Duodenal mucosa (tissue), 2 donors: ENCODE data around the gene SMYD5.
"Not testable (repeated sequence)": the region's sequence is repeated elsewhere in the genome, so short reads cannot be mapped to it uniquely, and the experiment has no call there.

ENCODE experiments used
- H3K27ac ChIP-seq: one replicate; pipeline ENCODE4 v1.7.0; 2013; ENCODE audit warnings: low read depth, low read length
- H3K27me3 ChIP-seq, 2 donors: one replicate each; pipeline ENCODE4 v1.7.0; 2013; ENCODE audit warnings: low read length in 2 of 2, control low read depth in 1 of 2; ENCODE audit not compliant: insufficient read depth in 2 of 2, control insufficient read depth in 1 of 2
- H3K36me3 ChIP-seq, 2 donors: one replicate each; pipeline ENCODE4 v1.7.0; 2013; ENCODE audit warnings: low read length in 2 of 2, control low read depth in 1 of 2; ENCODE audit not compliant: insufficient read depth in 2 of 2, control insufficient read depth in 1 of 2
- H3K4me1 ChIP-seq, 2 donors: one replicate each; pipeline ENCODE4 v1.7.0; 2013; ENCODE audit warnings: low read length in 2 of 2, control low read depth in 1 of 2; ENCODE audit not compliant: insufficient read depth in 2 of 2, control insufficient read depth in 1 of 2
- H3K4me3 ChIP-seq, 2 donors: one replicate each; pipeline ENCODE4 v1.7.0; 2013; ENCODE audit warnings: low read length in 2 of 2, low read depth in 1 of 2
- H3K9ac ChIP-seq, 2 donors: one replicate each; pipeline ENCODE4 v1.7.0; 2013; ENCODE audit warnings: low read length in 2 of 2, low read depth in 1 of 2
- H3K9me3 ChIP-seq, 2 donors: one replicate each; pipeline ENCODE4 v1.7.0; 2013; ENCODE audit warnings: low read length in 2 of 2, control low read depth in 1 of 2; ENCODE audit not compliant: control insufficient read depth in 1 of 2

SMYD5 gene

GRCh38 chr2:73258186-73258912 is 44.3 kb downstream of the SMYD5 start:
- peaks cover 0 to 14% of the 10 kb centered on the region in 2 donors for H3K36me3 ChIP-seq
- H3K9me3 ChIP-seq, result no peaks in the 10 kb centered on the region
- no peaks in the 10 kb centered on the region for H3K4me1 ChIP-seq
- no peak overlapping the region for H3K9ac ChIP-seq
- no peak overlapping the region for H3K4me3 ChIP-seq
- no peak overlapping the region for H3K27ac ChIP-seq
- no peaks in the 10 kb centered on the region for H3K27me3 ChIP-seq

GRCh38 chr2:73258913-73259215 is 44.8 kb downstream of the SMYD5 start:
- H3K27ac ChIP-seq, result no peak overlapping the region
- H3K27me3 ChIP-seq, result no peaks in the 10 kb centered on the region
- H3K4me1 ChIP-seq, result no peaks in the 10 kb centered on the region
- H3K4me3 ChIP-seq, result no peak overlapping the region
- peaks cover 0 to 9% of the 10 kb centered on the region in 2 donors for H3K36me3 ChIP-seq
- no peaks in the 10 kb centered on the region for H3K9me3 ChIP-seq
- H3K9ac ChIP-seq, result no peak overlapping the region

DNA sequence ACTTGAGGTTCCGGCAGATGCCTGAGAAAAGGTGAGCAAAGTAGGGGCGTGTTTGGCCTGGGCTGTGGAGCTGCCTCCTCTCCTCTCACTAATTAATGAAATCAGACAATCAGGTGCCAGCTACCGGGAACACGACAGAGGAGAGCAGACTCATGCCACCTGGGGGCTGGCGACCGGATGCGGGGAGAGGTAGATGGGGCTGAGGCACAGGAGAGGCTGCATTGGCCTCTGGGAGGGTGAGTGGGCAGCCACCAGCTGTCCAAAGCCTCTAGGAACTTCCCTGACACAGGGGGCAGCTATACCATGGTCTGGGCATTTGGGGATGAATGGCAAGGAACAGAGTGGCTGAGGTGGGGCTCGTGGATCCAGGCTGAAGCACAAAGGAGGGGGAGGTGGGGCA is 45.2 kb downstream of the SMYD5 start:
- Histone ChIP-seq H3K9ac (no peak overlapping the region), H3K27ac (no peak overlapping the region), H3K27me3 (no peaks in the 10 kb centered on the region), H3K36me3 (peaks cover 0 to 5% of the 10 kb centered on the region in 2 donors), H3K4me3 (no peak overlapping the region), H3K4me1 (no peaks in the 10 kb centered on the region), H3K9me3 (no peaks in the 10 kb centered on the region)

DNA sequence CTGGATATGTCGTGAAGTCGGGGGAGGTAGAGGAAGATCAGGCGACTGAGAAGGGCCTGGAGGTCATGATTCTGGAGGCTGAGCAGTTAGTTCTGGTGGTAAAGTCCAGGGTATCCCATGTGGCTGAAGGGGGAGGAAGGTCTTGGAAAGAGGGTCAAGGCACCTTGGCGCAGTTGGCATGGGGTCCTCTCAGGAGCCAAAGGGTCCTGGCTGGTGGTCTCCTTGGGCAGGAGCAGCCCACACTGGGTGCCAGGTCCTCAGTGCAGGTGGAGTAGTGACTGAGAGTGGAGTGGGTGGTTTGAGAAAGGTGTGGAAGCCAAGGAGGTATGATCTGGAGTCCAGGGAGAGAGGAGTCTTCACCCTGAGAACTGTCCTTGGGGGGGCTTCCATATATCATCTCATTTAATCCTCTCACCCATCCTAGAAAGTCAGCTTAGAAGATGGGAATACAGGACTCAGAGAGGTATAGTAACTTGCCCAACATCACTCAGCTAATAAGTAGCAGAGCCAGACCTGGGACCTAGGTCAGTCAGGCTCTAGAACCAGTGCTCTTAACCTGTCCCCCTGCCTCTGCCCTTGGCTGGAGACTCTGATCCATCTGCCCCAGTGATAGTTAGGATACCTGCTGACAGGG is 45.8 kb downstream of the SMYD5 start:
- Histone ChIP-seq H3K9me3 (no peaks in the 10 kb centered on the region), H3K4me1 (no peaks in the 10 kb centered on the region), H3K27ac (no peak overlapping the region), H3K27me3 (no peaks in the 10 kb centered on the region), H3K36me3 (no peaks in the 10 kb centered on the region), H3K9ac (no peak overlapping the region), H3K4me3 (no peak overlapping the region)

DNA sequence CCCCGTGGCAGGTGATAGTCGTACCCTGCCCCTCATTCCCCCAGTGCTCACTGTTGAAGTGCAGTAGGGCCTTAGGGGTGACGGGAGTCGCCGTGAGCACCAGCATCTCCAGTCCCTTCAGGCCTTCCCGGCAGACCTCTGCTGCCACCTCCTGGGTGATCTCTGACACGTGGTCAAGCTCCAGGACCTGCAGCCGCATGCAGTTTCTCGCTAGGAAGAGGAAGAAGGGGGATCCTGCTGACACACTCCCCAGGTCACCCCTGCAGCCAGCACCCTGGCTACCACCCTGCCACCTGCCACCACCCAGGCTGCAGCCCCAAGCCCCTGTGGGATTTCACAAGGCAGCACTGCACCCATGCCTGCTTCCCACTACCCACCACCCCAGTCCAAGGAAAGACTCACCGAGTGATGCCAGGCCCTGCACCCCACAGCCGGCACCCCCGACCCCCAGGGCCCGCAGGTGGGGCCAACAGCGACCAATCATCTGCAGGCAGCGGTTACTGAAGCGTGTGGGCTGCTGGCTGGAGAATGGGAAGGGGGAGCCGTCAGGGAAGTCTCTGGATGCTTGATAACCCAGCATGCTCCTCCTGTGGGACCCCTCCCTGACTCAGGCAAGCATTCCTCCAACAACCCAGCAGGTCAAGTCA is 46.4 kb downstream of the SMYD5 start:
- no peaks in the 10 kb centered on the region for H3K27me3 ChIP-seq
- H3K4me1 ChIP-seq, result no peaks in the 10 kb centered on the region
- no peak overlapping the region for H3K27ac ChIP-seq
- H3K9me3 ChIP-seq, result no peaks in the 10 kb centered on the region
- H3K4me3 ChIP-seq, result no peak overlapping the region
- no peak overlapping the region for H3K9ac ChIP-seq
- no peaks in the 10 kb centered on the region for H3K36me3 ChIP-seq

GRCh38 chr2:73262108-73262651 is 48.1 kb downstream of the SMYD5 start:
- Histone ChIP-seq H3K4me3 (no peak overlapping the region), H3K4me1 (no peaks in the 10 kb centered on the region), H3K9me3 (no peaks in the 10 kb centered on the region), H3K27ac (no peak overlapping the region), H3K36me3 (no peaks in the 10 kb centered on the region), H3K27me3 (peaks cover 0 to 3% of the 10 kb centered on the region in 2 donors), H3K9ac (no peak overlapping the region)

- H3K4me1 ChIP-seq, H3K9me3 ChIP-seq, H3K9ac ChIP-seq, H3K4me3 ChIP-seq, H3K27ac ChIP-seq, H3K27me3 ChIP-seq, H3K36me3 ChIP-seq: not testable (repeated sequence)
Measured at GRCh38 chr2:73262691-73263429, 48.8 kb downstream of the SMYD5 start.

- Histone ChIP-seq H3K4me1 (peaks cover 0 to 5% of the 10 kb centered on the region in 2 donors), H3K36me3 (no peaks in the 10 kb centered on the region), H3K27ac (no peak overlapping the region), H3K27me3 (peaks cover 4 to 14% of the 10 kb centered on the region in 2 donors), H3K9me3 (no peaks in the 10 kb centered on the region), H3K4me3 (no peak overlapping the region), H3K9ac (no peak overlapping the region)
Measured at GRCh38 chr2:73263540-73264331, 49.7 kb downstream of the SMYD5 start.

- no peaks in the 10 kb centered on the region for H3K9me3 ChIP-seq
- peaks cover 4 to 14% of the 10 kb centered on the region in 2 donors for H3K27me3 ChIP-seq
- no peak overlapping the region for H3K27ac ChIP-seq
- no peak overlapping the region for H3K9ac ChIP-seq
- H3K4me3 ChIP-seq, result no peak overlapping the region
- no peaks in the 10 kb centered on the region for H3K36me3 ChIP-seq
- H3K4me1 ChIP-seq, result peaks cover 0 to 5% of the 10 kb centered on the region in 2 donors
Measured at GRCh38 chr2:73264332-73264606, 50.2 kb downstream of the SMYD5 start.
